Karpas-422 (cell line): ENCODE data around the gene PGM5. TPM values are rescaled to one million over a fixed set of nuclear protein-coding genes. Genes with fewer than 3 reads are reported as not detected.
A peak's percentile ranks its signal among the peaks of the same experiment; 100 is the strongest.

ENCODE experiments used
- DNase-seq: peaks from one replicate; pipeline ENCODE4 v3.0.0-alpha.2; 2015
- H2AFZ ChIP-seq: fragments of 200-600 bp; sonication (generic); 2 replicates; pipeline ENCODE4 v1.6.1; 2014; ENCODE audit warnings: antibody characterized with exemption, low read length, mixed read lengths
- H3K27ac ChIP-seq: fragments of 200-600 bp; sonication (generic); 2 replicates; pipeline ENCODE4 v1.5.1; 2014; ENCODE audit warnings: mild to moderate bottlenecking, low read length, moderate library complexity
- H3K27me3 ChIP-seq: fragments of 200-600 bp; sonication (generic); 2 replicates; pipeline ENCODE4 v1.6.1; 2014; ENCODE audit warnings: low read length, mixed read lengths
- H3K36me3 ChIP-seq: fragments of 200-600 bp; sonication (generic); 2 replicates; pipeline ENCODE4 v1.6.1; 2014; ENCODE audit warnings: low read length, mixed read lengths; ENCODE audit not compliant: insufficient read depth
- H3K4me1 ChIP-seq: fragments of 200-600 bp; sonication (generic); 2 replicates; pipeline ENCODE4 v1.6.1; 2014; ENCODE audit warnings: mild to moderate bottlenecking, low read length, mixed read lengths
- H3K4me2 ChIP-seq: fragments of 200-600 bp; sonication (generic); 2 replicates; pipeline ENCODE4 v1.6.1; 2014; ENCODE audit warnings: low read length, low read depth, mild to moderate bottlenecking; ENCODE audit not compliant: poor library complexity, severe bottlenecking
- H3K4me3 ChIP-seq: fragments of 200-600 bp; sonication (generic); 2 replicates; pipeline ENCODE4 v1.5.1; 2014; ENCODE audit warnings: mild to moderate bottlenecking, antibody characterized with exemption, low read length, mixed read lengths
- H3K79me2 ChIP-seq: fragments of 200-600 bp; sonication (generic); 2 replicates; pipeline ENCODE4 v1.6.1; 2014; ENCODE audit warnings: mild to moderate bottlenecking, low read length, mixed read lengths
- H3K9ac ChIP-seq: fragments of 200-600 bp; sonication (generic); 2 replicates; pipeline ENCODE4 v1.6.0; 2014; ENCODE audit warnings: low read length
- H3K9me2 ChIP-seq: fragments of 200-600 bp; sonication (generic), shearing (Covaris generic); replicated peaks from 2 replicates; pipeline ENCODE4 v1.6.0; 2014; ENCODE audit warnings: mild to moderate bottlenecking, low read length, moderate library complexity; ENCODE audit not compliant: insufficient read depth
- H3K9me3 ChIP-seq: fragments of 300-700, 200-600 bp; sonication (generic); 2 replicates; pipeline ENCODE4 v1.6.1; 2014; ENCODE audit warnings: low read length, mixed read lengths
- H4K20me1 ChIP-seq: fragments of 200-600 bp; sonication (generic); 2 replicates; pipeline ENCODE4 v1.6.1; 2014; ENCODE audit warnings: mild to moderate bottlenecking, antibody characterized with exemption, low read length, low read depth; ENCODE audit not compliant: insufficient read depth
- total RNA-seq: library from RNA; depleted of rRNA; stranded (reverse); fragments of >200 nt; shearing (Covaris generic); gene quantifications from 2 replicates; pipeline ENCODE4 v1.2.3, GENCODE V29; 2014; ENCODE audit warnings: low replicate concordance

The PGM5 gene
- total RNA-seq, 1 experiment from 2014 or later, result 0.11 TPM

GRCh38 chr9:68523367-68523936, 167.0 kb downstream of the PGM5 start:
- Histone ChIP-seq H3K9me2 (no peaks in the 10 kb centered on the region), H3K9me3 (no peaks in the 10 kb centered on the region), H3K36me3 (no peaks in the 10 kb centered on the region), H3K4me1 (no peaks in the 10 kb centered on the region), H3K27me3 (no peaks in the 10 kb centered on the region), H4K20me1 (no peaks in the 10 kb centered on the region), H2AFZ (no peak overlapping the region), H3K27ac (no peak overlapping the region), H3K9ac (no peak overlapping the region), H3K4me3 (no peak overlapping the region), H3K79me2 (no peaks in the 10 kb centered on the region), H3K4me2 (no peak overlapping the region)
- DNase-seq, result no peak

GRCh38 chr9:68530618-68531017, 174.2 kb downstream of the PGM5 start:
- DNase-seq, result no peak
- H3K27me3 ChIP-seq, result no peaks in the 10 kb centered on the region
- H3K27ac ChIP-seq, result no peak overlapping the region
- H3K36me3 ChIP-seq, result no peaks in the 10 kb centered on the region
- no peaks in the 10 kb centered on the region for H3K79me2 ChIP-seq
- H2AFZ ChIP-seq, result no peak overlapping the region
- H3K4me1 ChIP-seq, result peaks cover 14% of the 10 kb centered on the region
- no peak overlapping the region for H3K4me2 ChIP-seq
- H3K9ac ChIP-seq, result no peak overlapping the region
- H3K9me3 ChIP-seq, result no peaks in the 10 kb centered on the region
- no peaks in the 10 kb centered on the region for H4K20me1 ChIP-seq
- H3K4me3 ChIP-seq, result no peak overlapping the region
- H3K9me2 ChIP-seq, result no peaks in the 10 kb centered on the region

- Histone ChIP-seq H3K4me3 (no peak overlapping the region), H3K79me2 (no peaks in the 10 kb centered on the region), H3K36me3 (no peaks in the 10 kb centered on the region), H3K9ac (no peak overlapping the region), H3K27me3 (no peaks in the 10 kb centered on the region), H3K27ac (no peak overlapping the region), H3K4me1 (peaks cover 14% of the 10 kb centered on the region), H3K9me2 (no peaks in the 10 kb centered on the region), H3K4me2 (no peak overlapping the region), H2AFZ (no peak overlapping the region), H3K9me3 (no peaks in the 10 kb centered on the region), H4K20me1 (no peaks in the 10 kb centered on the region)
- DNase-seq, result no peak
Measured at GRCh38 chr9:68532131-68532530, 175.7 kb downstream of the PGM5 start.

GRCh38 chr9:68533678-68534077, 177.3 kb downstream of the PGM5 start:
- DNase-seq, result peak; percentile 55
- no peak overlapping the region for H2AFZ ChIP-seq

GRCh38 chr9:68536876-68537615, 180.6 kb downstream of the PGM5 start:
- Histone ChIP-seq H3K4me3 (no peak overlapping the region), H4K20me1 (no peaks in the 10 kb centered on the region), H3K27me3 (no peaks in the 10 kb centered on the region), H2AFZ (no peak overlapping the region), H3K9me2 (no peaks in the 10 kb centered on the region), H3K4me1 (peaks cover 14% of the 10 kb centered on the region), H3K9ac (no peak overlapping the region), H3K79me2 (no peaks in the 10 kb centered on the region), H3K36me3 (no peaks in the 10 kb centered on the region), H3K4me2 (no peak overlapping the region), H3K27ac (no peak overlapping the region), H3K9me3 (no peaks in the 10 kb centered on the region)
- no peak for DNase-seq

More at GRCh38 chr9:68533678-68534077, 177.3 kb downstream of the PGM5 start:
- Histone ChIP-seq H3K27me3 (no peaks in the 10 kb centered on the region), H3K9me3 (no peaks in the 10 kb centered on the region), H4K20me1 (no peaks in the 10 kb centered on the region), H3K36me3 (no peaks in the 10 kb centered on the region), H3K79me2 (no peaks in the 10 kb centered on the region), H3K4me2 (no peak overlapping the region), H3K9ac (no peak overlapping the region), H3K27ac (no peak overlapping the region), H3K9me2 (no peaks in the 10 kb centered on the region), H3K4me3 (no peak overlapping the region), H3K4me1 (peaks cover 14% of the 10 kb centered on the region)

- peaks cover 14% of the 10 kb centered on the region for H3K4me1 ChIP-seq
- no peak overlapping the region for H3K4me2 ChIP-seq
Measured at GRCh38 chr9:68537616-68537880, 181.1 kb downstream of the PGM5 start.

GRCh38 chr9:68538200-68538599, 181.8 kb downstream of the PGM5 start:
- H3K79me2 ChIP-seq, result no peaks in the 10 kb centered on the region
- H3K9me3 ChIP-seq, result no peaks in the 10 kb centered on the region
- H3K4me2 ChIP-seq, result no peak overlapping the region
- no peak overlapping the region for H2AFZ ChIP-seq
- no peak overlapping the region for H3K27ac ChIP-seq
- no peaks in the 10 kb centered on the region for H4K20me1 ChIP-seq
- no peaks in the 10 kb centered on the region for H3K9me2 ChIP-seq
- H3K27me3 ChIP-seq, result no peaks in the 10 kb centered on the region
- H3K4me1 ChIP-seq, result peaks cover 14% of the 10 kb centered on the region
- no peak for DNase-seq
- no peak overlapping the region for H3K4me3 ChIP-seq
- no peaks in the 10 kb centered on the region for H3K36me3 ChIP-seq
- H3K9ac ChIP-seq, result no peak overlapping the region

More at GRCh38 chr9:68537616-68537880, 181.1 kb downstream of the PGM5 start:
- Histone ChIP-seq H3K9me3 (no peaks in the 10 kb centered on the region), H3K36me3 (no peaks in the 10 kb centered on the region), H3K79me2 (no peaks in the 10 kb centered on the region), H4K20me1 (no peaks in the 10 kb centered on the region), H3K27ac (no peak overlapping the region), H2AFZ (no peak overlapping the region), H3K9me2 (no peaks in the 10 kb centered on the region), H3K27me3 (no peaks in the 10 kb centered on the region), H3K9ac (no peak overlapping the region), H3K4me3 (no peak overlapping the region)
- no peak for DNase-seq

GRCh38 chr9:68540712-68541535, 184.5 kb downstream of the PGM5 start, which contains the start of gene TMEM252:
TSS of gene TMEM252 (minus strand) at chr9:68540883. CDS start at chr9:68540814, 69 bp downstream.
- Histone ChIP-seq H3K9me2 (no peaks in the 10 kb centered on the region), H3K4me1 (0 out of 2 replicates have a peak, but pooled peaks cover 6% of the 10 kb centered on the region), H4K20me1 (no peaks in the 10 kb centered on the region), H3K9ac (no peak within 1 kb of the TSS), H3K4me2 (no peak within 1 kb of the TSS), H3K79me2 (no peaks in the 10 kb centered on the region), H3K27ac (no peak within 1 kb of the TSS), H2AFZ (no peak within 1 kb of the TSS), H3K36me3 (no peaks in the 10 kb centered on the region), H3K4me3 (no peak within 1 kb of the TSS), H3K27me3 (no peaks in the 10 kb centered on the region), H3K9me3 (no peaks in the 10 kb centered on the region)
- DNase-seq, result no peak
